Right lung (tissue), 5 donors: Measurements from ENCODE around the gene INPP5D. TPM values are rescaled to one million over a fixed set of nuclear protein-coding genes. Genes with fewer than 3 reads are reported as not detected.
"Not testable (repeated sequence)": the region's sequence is repeated elsewhere in the genome, so short reads cannot be mapped to it uniquely, and the experiment has no call there.

Source experiments
- DNase-seq, 2 donors: peaks; one replicate each; pipeline ENCODE4 v3.0.0-alpha.2; 2013
- polyA plus RNA-seq, 5 donors: library from polyadenylated mRNA; unstranded; fragments of 120-200 nt; gene quantifications; one replicate each; pipeline versions ENCODE4 v1.2.1 to v1.2.3, GENCODE V29; 2013; ENCODE audit warnings: inconsistent platforms in 1 of 5, low replicate concordance in 1 of 5; ENCODE audit not compliant: insufficient read length in 5 of 5, insufficient read depth in 1 of 5

INPP5D gene
- polyA plus RNA-seq, 5 donors = 8.4 to 14.6 (median 12.8) TPM

DNA sequence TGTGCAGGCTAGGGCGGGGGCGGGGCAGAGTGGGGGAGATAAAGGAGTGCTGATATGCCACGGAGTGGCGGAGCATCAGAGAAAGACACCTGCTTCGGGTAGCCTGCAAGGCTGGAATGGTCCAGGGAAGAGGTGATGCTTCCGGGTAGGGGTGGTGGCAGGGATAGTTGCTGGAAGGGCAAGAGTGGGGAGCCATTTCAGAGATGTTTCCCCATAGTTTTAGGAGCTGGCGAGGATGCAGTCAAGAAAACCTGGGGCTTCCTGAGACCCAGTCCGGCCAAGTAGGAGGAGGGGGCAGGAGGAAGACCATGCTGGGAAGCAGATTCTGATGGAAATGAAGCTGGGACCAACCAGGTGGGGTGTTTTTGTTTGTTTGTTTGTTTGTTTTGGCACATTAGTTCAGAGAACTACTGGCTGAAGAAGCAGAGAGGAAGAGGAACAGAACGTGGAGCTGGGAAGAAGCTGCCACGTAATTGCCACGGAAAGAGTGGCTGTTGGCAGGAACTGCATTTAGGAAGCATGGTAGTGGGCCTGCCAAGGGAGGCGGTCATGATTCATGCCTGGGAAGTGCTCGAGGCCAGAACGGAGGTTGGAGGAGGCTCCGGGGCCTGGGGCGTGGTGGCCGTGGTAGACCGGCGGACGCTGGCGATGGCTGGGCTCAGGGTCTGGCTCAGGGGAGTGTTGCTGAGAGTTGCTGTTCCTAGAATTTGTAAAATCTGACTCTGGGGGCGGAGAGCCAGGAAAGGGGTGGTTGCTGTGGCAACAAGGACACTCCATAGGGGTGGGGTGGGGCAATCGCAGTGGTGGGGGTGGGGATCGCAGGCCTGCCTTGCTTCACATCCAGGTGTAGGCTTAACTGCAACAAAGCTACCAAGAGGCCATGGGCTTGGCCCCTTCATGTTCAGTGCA lies 8.6 kb upstream of the INPP5D start:
- DNase-seq = no peak

DNA sequence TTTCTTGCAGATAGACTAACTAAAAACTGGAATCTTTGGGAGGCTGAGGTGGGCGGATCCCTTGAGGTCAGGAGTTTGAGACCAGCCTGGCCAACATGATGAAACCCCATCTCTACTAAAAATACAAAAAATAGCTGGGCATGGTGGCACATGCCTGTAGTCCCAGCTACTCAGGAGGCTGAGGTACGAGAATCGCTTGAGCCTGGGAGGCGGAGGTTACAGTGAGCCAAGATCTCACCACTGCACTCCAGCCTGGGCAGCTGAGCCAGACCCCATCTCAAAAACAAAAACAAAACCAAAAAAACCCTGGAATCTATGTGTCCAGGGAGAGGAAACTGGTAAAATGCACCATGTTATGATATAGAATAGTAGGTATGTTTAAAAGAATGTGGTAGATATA lies 7.6 kb upstream of the INPP5D start:
- DNase-seq = not testable (repeated sequence)

DNA sequence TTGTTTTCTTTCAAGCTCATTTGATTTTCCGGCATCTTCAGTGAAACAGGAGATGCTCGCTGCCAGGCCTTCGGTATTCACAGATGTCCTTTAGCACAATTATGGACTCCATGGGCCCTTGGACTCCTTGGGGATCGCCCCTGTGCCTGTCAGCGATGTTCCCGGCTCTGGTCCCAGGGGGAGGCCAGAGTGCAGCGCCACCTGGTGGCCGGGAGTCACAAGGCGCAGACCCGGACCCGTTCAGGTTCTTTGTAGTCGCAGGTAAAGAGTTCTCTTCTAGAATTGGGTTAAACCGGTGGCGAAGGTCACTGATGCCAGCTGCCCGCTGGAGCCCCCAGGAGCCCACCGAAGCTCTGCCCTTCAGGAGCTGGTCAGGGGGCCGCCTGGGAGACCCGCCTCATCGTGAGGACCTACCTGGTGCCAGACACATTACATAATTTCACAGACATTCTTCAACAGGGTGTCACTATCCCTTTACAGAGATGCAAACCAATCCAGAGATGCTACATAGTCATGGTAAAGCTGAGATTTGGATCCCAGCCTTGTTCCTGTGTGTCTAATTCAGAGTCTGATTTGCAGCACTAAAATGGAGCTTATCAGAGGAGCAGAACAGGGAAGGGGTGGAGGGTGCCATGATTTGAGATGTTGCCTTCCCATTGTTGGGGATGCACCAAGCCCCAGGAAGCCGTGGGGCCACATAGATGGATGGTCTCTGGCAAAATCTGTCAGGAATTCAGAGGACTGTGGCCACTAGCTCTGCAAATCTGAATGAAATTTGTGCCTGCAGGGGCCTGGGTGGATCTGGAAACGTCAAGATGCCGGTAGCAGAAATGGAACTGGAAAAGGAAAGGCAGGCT lies 6.0 kb upstream of the INPP5D start:
- no peak for DNase-seq

DNA sequence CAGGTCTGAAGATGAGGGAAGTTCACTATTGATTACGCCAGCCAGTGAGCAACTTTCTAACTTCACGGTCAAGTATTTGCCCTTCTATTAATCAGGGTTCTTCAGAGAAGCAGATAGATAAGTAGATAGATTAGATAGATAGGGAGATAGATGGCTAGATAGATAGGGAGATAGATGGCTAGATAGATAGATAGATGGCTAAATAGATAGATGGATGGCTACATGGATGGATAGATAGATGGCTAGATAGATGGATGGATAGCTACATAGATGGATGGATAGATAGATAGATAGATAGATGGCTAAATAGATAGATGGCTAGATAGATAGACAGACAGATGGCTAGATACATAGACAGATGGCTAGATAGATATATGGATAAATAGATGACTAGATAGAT lies 4.8 kb upstream of the INPP5D start:
- no peak for DNase-seq

DNA sequence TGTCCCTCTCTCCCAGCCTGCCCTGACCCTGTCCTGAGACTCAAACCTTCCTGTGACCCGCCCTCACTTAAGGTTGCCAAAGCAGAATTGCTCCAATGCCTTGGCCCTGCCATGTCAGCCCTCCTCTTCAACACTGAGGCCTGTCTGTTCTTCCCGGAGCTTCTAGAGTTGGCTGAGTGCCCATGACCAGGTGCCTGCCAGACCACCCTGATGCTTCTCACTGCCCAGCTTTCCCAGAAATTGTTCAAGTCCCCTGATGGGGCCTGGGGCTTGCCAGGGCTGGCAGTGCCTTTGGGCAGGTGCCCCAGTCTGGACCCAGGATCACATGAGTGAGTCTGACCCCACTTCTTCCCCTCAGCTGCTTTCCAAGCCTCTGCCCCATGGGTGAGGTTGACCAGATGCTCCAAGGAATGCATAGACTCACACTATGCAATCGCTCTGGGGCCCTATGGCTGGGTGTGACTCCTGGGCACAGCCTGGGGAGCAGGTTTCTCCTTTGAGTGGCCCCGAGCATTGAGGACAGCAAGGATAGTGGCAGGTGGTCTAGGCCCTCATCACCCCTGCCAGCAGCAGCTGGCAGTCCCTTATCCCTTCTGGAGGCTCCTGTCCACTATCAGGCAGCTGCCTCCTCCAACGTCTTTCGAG lies 3.1 kb upstream of the INPP5D start:
- no peak for DNase-seq

DNA sequence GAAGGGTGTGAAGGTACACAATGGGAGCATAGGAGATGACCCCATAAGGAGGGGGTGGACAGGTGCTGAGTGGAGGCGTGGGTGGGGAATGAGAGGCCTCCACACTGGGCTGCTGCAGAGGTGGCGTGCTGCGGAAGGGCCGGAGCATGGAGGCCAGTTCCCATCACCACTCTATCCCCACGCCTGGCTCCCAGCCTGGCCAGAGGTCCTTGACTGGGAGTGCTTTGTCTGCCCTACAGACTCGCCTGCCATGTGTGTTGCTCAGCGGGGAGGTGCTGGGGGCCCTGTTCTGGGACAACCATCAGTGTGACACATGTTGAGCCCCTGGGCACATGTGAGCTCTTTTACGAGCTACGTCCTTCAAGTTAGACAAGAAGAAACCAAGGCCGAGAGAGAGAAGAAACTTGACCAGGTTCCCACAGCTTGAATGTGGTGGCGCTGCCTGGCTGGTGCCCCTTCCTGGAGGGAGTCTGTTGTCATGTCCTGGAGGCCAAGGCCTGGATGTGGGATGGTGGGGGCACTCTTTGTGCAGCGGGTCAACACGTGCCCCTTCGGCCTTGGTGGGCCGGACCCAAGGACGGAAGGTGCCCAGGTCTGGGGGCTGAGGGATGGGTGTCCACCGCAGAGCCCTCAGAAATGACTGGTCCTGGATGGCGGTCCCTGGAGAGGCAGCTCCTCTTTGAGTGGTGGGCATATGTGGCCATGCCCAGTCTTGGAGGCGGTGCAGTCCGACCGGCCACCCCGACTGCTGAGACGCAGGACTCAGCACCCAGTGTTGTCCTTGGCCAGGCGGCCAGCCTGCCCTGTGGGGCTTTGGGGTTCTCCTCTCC lies 1.2 kb upstream of the INPP5D start:
- DNase-seq = no peak

DNA sequence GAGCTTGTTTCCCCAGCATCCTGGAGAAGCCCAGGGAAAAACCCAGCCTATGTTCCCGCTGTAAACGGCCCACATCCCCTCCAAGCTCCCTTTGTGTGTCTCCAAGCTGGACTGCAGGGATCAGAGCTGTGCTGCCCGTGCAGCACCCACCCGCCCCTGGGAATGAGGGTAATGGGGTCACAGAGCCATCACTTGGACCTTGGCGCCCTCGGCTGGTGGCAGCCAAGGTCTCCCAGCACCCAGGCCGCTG lies 670 bp upstream of the INPP5D start:
- DNase-seq = no peak

DNA sequence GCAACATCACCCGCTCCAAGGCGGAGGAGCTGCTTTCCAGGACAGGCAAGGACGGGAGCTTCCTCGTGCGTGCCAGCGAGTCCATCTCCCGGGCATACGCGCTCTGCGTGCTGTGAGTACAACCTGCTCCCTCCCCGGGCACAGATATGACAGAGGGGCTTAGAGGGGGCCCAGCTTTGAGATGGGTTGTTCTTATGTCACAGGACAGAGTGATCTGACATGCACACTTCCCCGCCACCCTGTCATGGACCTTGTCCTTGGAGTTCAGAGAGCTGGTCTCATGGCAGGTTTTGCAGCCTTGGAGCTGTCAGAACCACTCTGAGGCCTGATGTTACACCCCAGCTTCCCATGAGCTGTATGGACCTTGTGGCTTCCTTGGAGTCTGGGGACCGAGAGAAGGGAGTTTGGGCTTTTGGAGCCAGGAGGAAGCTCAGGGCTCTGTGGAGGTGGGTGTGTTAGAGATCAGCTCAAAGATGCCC lies 398 bp downstream of the INPP5D start:
- DNase-seq = no peak

DNA sequence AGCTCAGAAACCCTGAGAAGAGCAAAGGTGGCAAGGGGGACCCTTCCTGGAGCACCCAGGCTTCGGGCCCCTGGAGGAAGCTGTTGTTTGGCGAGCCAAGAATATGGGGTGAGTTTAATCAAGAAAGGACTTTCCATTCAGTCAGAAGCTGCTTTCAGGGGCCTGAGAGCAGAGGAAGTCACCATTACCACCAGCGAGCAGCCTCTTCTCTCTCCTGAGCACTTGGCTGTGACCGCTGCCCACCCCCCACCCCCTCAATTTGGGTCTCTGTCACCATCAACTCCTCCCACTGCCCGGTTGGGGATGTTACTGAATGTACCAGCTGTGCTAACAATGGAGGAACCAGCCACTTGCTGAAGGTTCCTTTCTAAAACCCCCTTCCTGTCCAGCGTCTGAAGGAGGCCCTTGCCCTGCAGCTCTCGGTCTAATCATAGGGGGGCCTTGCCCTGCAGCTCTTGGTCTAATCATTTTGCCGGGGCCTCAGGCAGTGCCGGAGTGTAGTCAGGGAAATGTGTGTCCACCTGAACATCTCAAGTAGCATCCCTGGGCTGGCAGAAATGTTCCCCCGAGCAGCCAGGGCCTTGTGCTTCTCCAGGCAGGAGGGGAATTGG lies 943 bp downstream of the INPP5D start:
- no peak for DNase-seq

DNA sequence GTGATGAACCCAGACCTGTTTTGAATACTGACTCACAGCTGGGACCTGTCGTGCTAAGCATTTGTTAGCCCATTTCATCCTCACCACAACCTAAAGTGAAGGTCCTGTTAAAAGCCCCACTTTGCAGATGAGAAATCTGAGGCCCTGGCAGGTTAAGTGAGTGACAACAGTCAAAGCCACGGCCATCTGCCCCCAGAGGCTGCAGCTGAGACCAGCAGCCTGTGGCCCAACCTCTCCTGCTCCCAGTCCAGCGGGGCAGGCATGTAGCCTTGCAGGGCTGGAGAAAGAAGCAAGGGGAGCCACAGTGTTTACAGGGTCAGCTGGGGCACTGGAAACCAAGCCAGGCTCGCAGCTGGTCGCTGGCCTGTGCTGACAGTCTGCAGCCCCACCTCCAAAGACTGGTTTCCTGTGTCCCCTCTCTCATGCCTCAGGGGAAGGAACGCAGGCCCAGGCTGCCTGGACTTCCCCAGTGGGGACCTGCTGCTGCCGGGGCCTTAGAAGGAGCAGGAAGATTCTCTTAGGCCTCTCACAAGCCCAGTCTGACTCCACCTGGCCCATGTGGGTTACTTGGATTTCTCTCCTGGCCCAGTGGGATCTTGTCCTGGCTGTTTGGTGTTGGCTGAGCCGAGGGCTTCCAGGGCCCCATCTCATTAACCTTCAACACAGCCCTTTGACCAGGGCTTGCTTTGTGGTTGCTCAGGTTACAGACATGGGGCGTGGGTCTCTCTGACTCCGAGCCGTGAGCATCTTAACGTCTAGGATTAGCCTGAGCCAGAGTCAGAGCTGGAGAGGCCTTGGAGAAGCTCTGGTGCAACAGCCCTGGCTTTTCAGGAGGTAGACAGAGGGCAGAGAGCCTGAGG lies 1.7 kb downstream of the INPP5D start:
- DNase-seq = peak; percentile 71 to 72

DNA sequence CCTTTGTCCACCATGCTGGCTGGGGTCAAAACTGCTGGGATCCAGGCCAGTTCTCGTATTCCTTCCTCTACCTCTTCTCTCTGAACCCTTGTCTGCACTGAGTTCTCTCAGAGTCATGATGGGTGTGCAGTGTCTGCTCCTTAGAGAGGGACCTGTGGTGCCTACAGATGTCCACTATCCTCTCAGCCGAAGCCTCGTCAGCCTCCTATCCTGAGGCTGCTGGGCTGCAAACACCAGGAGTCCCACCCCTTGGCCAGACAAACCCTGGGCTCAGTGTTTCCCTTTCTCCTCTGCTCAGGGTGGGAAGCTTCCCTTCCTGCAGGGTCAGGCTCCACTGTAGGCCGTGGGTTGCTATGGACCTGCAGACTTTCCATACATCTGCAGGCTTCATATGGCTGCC lies 2.3 kb downstream of the INPP5D start:
- no peak for DNase-seq

DNA sequence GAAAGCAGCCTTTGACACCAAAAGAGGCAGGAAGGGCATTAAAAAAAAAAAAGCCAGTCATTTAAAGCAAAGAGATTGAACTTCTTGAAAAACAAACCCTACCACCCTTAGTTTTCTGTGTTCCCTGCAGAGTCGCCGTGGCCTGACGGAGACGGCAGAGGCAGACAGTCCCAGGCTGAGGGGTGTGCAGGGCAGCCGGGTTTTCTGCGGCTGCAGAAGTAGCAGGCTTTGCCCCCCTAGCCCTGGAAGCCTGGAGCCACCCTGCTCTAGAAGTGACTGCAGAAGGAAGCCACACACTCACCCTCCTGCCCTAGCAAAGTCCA lies 2.8 kb downstream of the INPP5D start:
- DNase-seq = no peak

DNA sequence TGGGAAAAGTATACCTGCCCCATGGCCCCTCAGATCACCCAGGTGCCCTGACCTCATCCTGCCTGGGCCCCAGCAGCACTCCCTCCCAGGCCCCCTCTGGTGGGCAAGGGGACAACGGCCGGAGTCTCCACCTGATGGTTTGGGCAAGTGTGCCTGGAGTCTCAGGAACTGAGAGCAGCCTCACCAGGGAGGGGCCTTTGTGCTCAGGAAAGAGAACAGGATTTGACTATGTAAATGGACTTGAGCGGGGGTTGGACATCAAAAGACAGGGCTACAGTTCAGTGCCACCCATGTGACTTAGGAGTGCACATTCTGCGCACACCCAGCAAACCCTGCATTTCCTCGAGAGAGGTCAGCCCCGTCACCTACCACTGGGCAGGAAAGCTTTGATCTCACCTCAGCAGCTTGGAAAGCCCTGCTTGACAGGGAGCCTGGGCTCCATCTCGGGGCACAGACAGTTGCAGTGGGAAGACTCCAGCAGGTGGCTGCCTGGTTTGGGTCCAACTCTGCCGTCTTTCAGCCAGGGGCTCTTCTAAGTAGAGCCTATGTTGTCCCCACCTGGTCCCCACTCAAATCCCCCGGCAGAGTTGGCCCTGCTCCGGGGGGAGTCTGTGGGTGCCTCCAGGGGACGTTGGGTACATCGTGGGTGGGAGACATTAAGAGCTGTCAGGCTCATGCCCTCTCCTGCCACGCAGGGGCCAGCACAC lies 3.3 kb downstream of the INPP5D start:
- no peak for DNase-seq

DNA sequence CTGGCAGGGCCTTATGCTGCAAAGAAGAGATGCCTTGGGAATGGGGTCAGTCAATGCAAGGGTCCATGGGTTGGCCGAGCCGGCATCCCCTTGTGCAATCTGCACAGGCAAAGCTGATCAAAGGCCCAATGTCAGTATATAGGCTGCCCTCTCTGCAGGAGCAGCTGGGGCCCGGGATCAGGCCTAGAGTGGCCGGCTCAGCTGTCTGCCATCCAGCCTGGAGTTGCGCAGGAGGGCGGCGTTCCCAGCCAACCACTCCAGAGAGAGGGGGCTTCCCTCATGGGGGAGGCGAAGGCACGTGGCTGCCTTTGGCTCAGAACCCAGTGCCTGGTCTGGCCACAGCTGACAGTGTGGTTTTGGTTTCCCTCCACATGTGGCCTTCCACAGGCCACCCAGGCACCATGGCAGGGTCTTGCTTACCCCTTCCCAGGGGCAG lies 3.9 kb downstream of the INPP5D start:
- DNase-seq = no peak

DNA sequence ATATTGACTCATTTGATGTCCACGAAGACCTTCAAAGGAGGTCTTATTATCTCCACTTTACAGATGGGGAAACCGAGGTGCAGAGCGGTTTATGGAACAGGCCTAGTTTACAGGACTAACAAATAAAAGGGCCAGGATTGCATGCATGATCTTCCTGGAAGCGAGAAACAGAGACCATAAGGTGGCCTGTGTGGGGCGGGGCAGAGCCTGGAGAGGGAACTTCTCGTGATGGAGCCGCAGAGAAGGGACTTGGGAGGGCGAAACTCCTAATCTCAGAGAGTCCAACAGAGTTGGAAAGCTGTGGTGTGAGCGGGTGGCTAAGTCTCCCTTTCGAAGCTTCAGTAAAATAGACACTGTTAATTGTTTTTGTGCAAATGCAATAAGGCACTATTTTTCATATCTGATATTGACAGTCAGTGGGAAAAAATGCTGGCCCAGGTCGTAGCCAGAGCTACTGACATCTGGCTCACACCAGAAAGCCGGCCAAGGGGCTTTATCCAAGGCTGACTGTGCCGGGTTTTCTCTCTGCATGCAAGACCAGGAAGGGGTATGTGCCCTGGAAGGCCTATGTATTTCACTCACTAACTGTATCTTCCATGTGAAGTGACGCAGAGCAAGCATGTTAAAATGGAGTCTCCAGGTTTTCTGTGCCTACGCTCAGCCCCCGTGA lies 4.5 kb downstream of the INPP5D start:
- no peak for DNase-seq

DNA sequence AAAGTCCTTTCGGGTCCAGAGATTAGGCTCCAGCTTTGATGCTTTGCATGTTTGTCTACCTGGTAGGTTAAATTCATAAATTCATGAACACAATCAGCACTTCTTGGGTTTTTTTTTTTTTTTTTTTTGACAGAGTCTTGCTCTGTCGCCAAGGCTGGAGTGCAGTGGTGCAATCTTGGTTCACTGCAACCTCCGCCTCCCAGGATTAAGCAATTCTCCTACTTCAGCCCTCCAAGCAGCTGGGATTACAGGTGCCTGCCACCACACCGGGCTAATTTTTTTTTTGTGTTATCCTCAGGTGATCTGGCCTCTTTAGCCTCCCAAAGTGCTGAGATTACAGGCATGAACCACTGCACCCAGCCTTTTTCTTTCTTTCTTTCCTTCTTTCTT lies 5.1 kb downstream of the INPP5D start:
- DNase-seq = not testable (repeated sequence)

DNA sequence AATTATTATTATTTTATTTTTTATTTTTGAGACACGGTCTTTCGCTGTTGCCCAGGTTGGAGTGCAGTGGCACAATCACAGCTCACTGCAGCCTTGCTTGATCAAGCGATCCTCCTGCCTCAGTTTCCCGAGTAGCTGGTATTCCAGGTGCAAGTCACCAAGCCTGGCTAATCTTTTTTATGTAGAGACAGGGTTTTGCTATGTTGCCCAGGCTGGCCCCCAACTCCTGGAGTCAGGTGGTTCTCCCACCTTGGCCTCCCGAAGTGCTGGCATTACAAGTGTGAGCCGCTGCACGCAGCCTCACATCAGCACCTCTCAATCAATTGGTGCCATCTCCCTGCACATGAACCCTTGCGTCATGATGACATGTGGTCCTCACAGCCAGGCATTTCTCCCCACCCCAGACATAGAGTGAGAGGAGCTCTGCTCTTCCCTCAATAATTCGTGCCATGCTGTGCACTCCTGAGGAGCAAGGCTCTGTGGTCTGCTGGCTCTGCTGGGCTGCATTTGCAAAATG lies 5.9 kb downstream of the INPP5D start:
- no peak for DNase-seq

DNA sequence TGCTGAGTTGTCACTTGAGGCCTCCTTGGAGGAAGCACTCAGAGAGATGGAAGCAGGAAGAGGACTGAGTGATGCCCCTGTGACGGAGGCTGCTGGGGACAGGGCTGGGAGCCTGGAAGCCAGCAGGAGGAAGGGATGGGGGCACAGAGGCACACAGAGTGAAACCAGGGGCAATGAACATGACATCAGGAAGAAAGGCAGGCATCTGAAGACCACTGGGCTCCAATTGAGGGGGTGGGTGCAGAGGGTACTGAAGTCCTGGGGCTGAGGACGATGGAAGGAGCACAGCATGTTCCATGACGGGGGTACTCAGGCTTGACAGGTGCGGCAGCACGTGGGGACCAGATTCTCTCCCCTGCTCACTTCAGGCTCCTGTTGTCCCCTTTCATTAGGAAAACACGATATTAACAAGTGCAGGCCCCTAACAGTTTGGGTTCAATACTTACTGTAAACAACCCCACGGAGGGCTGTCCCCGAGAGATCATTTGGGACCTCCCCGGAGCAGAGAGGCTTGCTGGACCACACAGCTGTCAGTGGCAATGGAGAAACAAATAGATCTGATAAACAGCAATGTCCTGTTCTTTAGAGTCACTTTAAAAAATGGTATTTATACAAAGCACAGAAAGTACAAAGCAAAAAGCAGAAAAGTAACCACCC lies 8.7 kb downstream of the INPP5D start:
- DNase-seq = no peak
